ENCODE data around the gene FEM1C. TPM values are rescaled to one million over a fixed set of nuclear protein-coding genes. Genes with fewer than 3 reads are reported as not detected.

Gene FEM1C
- total and polyA plus RNA-seq, 10 of the 15 experiments (the other 5 are each of a cell fraction or from before 2014, with no cell fraction given) = 1.9 to 15.6 (median 8.0) TPM

GRCh38 chr5:115511632-115512031 lies 32.9 kb downstream of the FEM1C start:
- Histone ChIP-seq H3K36me3 (ENCODE audit: control insufficient read depth in 2 of 2, insufficient read depth in 2 of 2, low read length in 1 of 2) (no peaks in the 10 kb centered on the region), H3K9me3 (replicated peaks; ENCODE audit: control insufficient read depth, insufficient read depth, low read length) (no peaks in the 10 kb centered on the region), H4K20me1 (ENCODE audit: control insufficient read depth, insufficient read depth) (no peaks in the 10 kb centered on the region), H3K4me1 (ENCODE audit: control insufficient read depth, insufficient read depth, low read length) (no peaks in the 10 kb centered on the region), H3K27me3 (replicated peaks in 1 of 2; ENCODE audit: control insufficient read depth in 2 of 2, insufficient read depth in 2 of 2, low read length in 1 of 2) (no peaks in the 10 kb centered on the region), H2AFZ (ENCODE audit: control insufficient read depth, low read depth, low read length) (no peak overlapping the region), H3K4me3 (no peak overlapping the region), H3K79me2 (ENCODE audit: control insufficient read depth, insufficient read depth, low read length) (no peaks in the 10 kb centered on the region), H3K4me2 (ENCODE audit: control insufficient read depth, insufficient read depth) (no peak overlapping the region), H3K9ac (ENCODE audit: control insufficient read depth, insufficient read depth, low read length) (no peak overlapping the region), H3K27ac (ENCODE audit: control insufficient read depth, insufficient read depth) (no peak overlapping the region)
- no TSS peak for BruUV-seq (replicated peaks)
- SMC1A ChIA-PET (ENCODE audit: uncharacterized antibody, unreplicated experiment) = interaction anchor here (2.4 kb wide), 1 partner anchor 11 kb away, joined by 9 read pairs; no protein-coding TSS in a partner anchor
- RAD21 ChIA-PET (ENCODE audit: unreplicated experiment) = no interaction called here
- WGBS (ENCODE audit: insufficient coverage, insufficient replicate concordance, low lambda C conversion rate, missing lambda C conversion rate) = 88% methylated on average over 3 of the region's 3 CpGs
- ATAC-seq (no peak), FAIRE-seq (no peak), DNase-seq (ENCODE audit: low read depth, low spot score) (no peak)
- in situ Hi-C loops (cut with MboI) (no loop called here), intact Hi-C loops (cut with micrococcal nuclease; ENCODE audit: unreplicated experiment) (no loop called here)
- TF ChIP-seq STAT3 (IDR thresholded peaks at IDR 0.05; ENCODE audit: low read depth, low read length) = no peak
- TF ChIP-seq MYC (IDR thresholded peaks at IDR 0.05; ENCODE audit: insufficient read depth, insufficient read length, insufficient replicate concordance, low read length, severe bottlenecking) = no peak
- TF ChIP-seq NRF1 (conservative IDR thresholded peaks at IDR 0.05; ENCODE audit: low read depth, low read length) = no peak
- TF ChIP-seq IRF4 (IDR thresholded peaks at IDR 0.05; ENCODE audit: low read depth, low read length) = no peak
- TF ChIP-seq GABPA (IDR thresholded peaks at IDR 0.05; ENCODE audit: low read depth) = no peak
- TF ChIP-seq EGR1 (IDR thresholded peaks at IDR 0.05; ENCODE audit: borderline replicate concordance in 1 of 2, low read depth in 2 of 2, low read length in 2 of 2) = no peak
- TF ChIP-seq IRF3 (IDR thresholded peaks at IDR 0.05) = no peak
- TF ChIP-seq PKNOX1 (IDR thresholded peaks at IDR 0.05) = no peak
- no peak for TF ChIP-seq ZBED1 (IDR thresholded peaks at IDR 0.05; ENCODE audit: borderline replicate concordance)
- no peak for TF ChIP-seq HSF1 (IDR thresholded peaks at IDR 0.05; ENCODE audit: low read depth, low read length)
- TF ChIP-seq POU2F2 (IDR thresholded peaks at IDR 0.05; ENCODE audit: borderline replicate concordance, low read depth, low read length) = no peak
- no peak for TF ChIP-seq JUNB (IDR thresholded peaks at IDR 0.05)
- TF ChIP-seq CREM (IDR thresholded peaks at IDR 0.05; ENCODE audit: low read depth) = no peak
- no peak for TF ChIP-seq RELB (IDR thresholded peaks at IDR 0.05; ENCODE audit: low read depth)
- POLR2A ChIA-PET = no interaction called here
- CTCF ChIA-PET = no interaction called here

Data from GM12878 (cell line).